K562 (cell line): ENCODE data around the gene PPM1H. TPM values are rescaled to one million over a fixed set of nuclear protein-coding genes. Genes with fewer than 3 reads are reported as not detected.

Source experiments
- BCL6 ChIP-seq: fragments of 250-450 bp; sonication (Bioruptor Pico); IDR thresholded peaks from 2 replicates; pipeline ENCODE4 v1.4.0; 2020
- CBX3 ChIP-seq, 2 experiments: IDR thresholded peaks; 1 replicate in 1 of 2; 2 replicates in 1 of 2; pipeline ENCODE4 v1.6.1; 2012; ENCODE audit warnings: inconsistent platforms in 2 of 2, low read length in 2 of 2, borderline replicate concordance in 1 of 2, control low read depth in 1 of 2
- CREB3L1 ChIP-seq: fragments of 450-650 bp; IDR thresholded peaks from 2 replicates; pipeline ENCODE4 v1.6.1; 2014; ENCODE audit warnings: low read depth, mild to moderate bottlenecking, moderate library complexity, borderline replicate concordance
- E2F3 ChIP-seq: fragments of 250-450 bp; sonication (Bioruptor Pico); IDR thresholded peaks from 2 replicates; pipeline ENCODE4 v1.4.0; 2020; ENCODE audit warnings: mild to moderate bottlenecking
- EP300 ChIP-seq: IDR thresholded peaks from 2 replicates; pipeline ENCODE4 v1.6.1; 2012; ENCODE audit warnings: low read length, improper control_type of control experiment
- FOSL1 ChIP-seq: fragments of 200-800 bp; sonication (Bioruptor generic); conservative IDR thresholded peaks from 2 replicates; pipeline ENCODE4 v1.6.1; 2016; ENCODE audit warnings: missing genetic modification characterization, missing compliant biosample characterization
- FOXO4 ChIP-seq: fragments of 450-650 bp; formaldehyde crosslinking; IDR thresholded peaks from 2 replicates; pipeline ENCODE4 v1.4.0; 2020; ENCODE audit warnings: mild to moderate bottlenecking, moderate library complexity
- KAT7 ChIP-seq: sonication (generic); formaldehyde crosslinking; IDR thresholded peaks from 2 replicates; pipeline ENCODE4 v1.8.0; 2022; ENCODE audit warnings: missing genetic modification reagents, mild to moderate bottlenecking, borderline replicate concordance
- LCOR ChIP-seq: sonication (generic); formaldehyde crosslinking; IDR thresholded peaks from 2 replicates; pipeline ENCODE4 v1.8.0; 2022; ENCODE audit warnings: mild to moderate bottlenecking, missing genetic modification reagents
- MAFF ChIP-seq: IDR thresholded peaks from 2 replicates; pipeline ENCODE4 v1.6.1; 2012; ENCODE audit warnings: low read length, improper control_type of control experiment
- NFYB ChIP-seq: IDR thresholded peaks from 2 replicates; pipeline ENCODE4 v1.6.1; 2011; ENCODE audit warnings: mild to moderate bottlenecking, moderate library complexity; ENCODE audit not compliant: insufficient read length; ENCODE audit errors: extremely low read depth
- NKRF ChIP-seq: fragments of 450-650 bp; IDR thresholded peaks from 2 replicates; pipeline ENCODE4 v1.6.1; 2016; ENCODE audit warnings: borderline replicate concordance
- NR2C1 ChIP-seq, 2 experiments: fragments of 450-650 bp; IDR thresholded peaks; 2 replicates each; pipeline ENCODE4 v1.6.1; 2017; ENCODE audit warnings: mild to moderate bottlenecking in 2 of 2, antibody characterized with exemption in 1 of 2, inconsistent platforms in 1 of 2, missing compliant biosample characterization in 1 of 2, missing genetic modification characterization in 1 of 2
- RCOR1 ChIP-seq, 2 experiments: IDR thresholded peaks; 2 replicates each; pipeline ENCODE4 v1.6.1; 2012; ENCODE audit warnings: low read depth in 2 of 2, low read length in 2 of 2, borderline replicate concordance in 1 of 2, improper control_type of control experiment in 1 of 2
- SMAD2 ChIP-seq: fragments of 150-350 bp; IDR thresholded peaks from 2 replicates; pipeline ENCODE4 v1.6.1; 2014; ENCODE audit warnings: low read depth, mild to moderate bottlenecking, low read length
- SUPT5H ChIP-seq: fragments of 450-650 bp; IDR thresholded peaks from 2 replicates; pipeline ENCODE4 v1.6.1; 2016
- TEAD4 ChIP-seq, 2 experiments: sonication (generic) in 1 of 2; formaldehyde crosslinking in 1 of 2; IDR thresholded peaks; 2 replicates each; pipeline versions ENCODE4 v1.6.1 to v1.8.0; 2012 to 2022; ENCODE audit warnings: borderline replicate concordance in 1 of 2, inconsistent platforms in 1 of 2, low read length in 1 of 2, mild to moderate bottlenecking in 1 of 2, missing genetic modification reagents in 1 of 2
- THRB ChIP-seq: fragments of 450-650 bp; formaldehyde crosslinking; conservative IDR thresholded peaks from 2 replicates; pipeline ENCODE4 v1.4.0; 2022; ENCODE audit warnings: mild to moderate bottlenecking, missing genetic modification characterization
- XRCC4 ChIP-seq: IDR thresholded peaks from one replicate; pipeline ENCODE4 v1.6.1; 2011; ENCODE audit not compliant: insufficient read depth, insufficient read length; ENCODE audit errors: extremely low read depth
- ZNF12 ChIP-seq: sonication (generic); formaldehyde crosslinking; IDR thresholded peaks from 2 replicates; pipeline ENCODE4 v1.4.0; 2020; ENCODE audit warnings: mild to moderate bottlenecking, missing genetic modification reagents
- ZNF512 ChIP-seq: IDR thresholded peaks from 2 replicates; pipeline ENCODE4 v1.6.1; 2016; ENCODE audit warnings: missing genetic modification characterization, missing compliant biosample characterization
- polyA plus RNA-seq, 8 experiments: library from polyadenylated mRNA; depleted of rRNA in 4 of 8; stranded (reverse) in 5 of 8; unstranded in 3 of 8; fragments of >200 nt; fragmentation: Nextera tagmentation in 2 of 8; fragmentation: Illumina TruSeq in 1 of 8; extraction: Ambion mirVana in 2 of 8; extraction: Trizol in 1 of 8; gene quantifications; 2 replicates each; pipeline versions ENCODE4 v1.2.1 to v1.2.3, GENCODE V29; 2011 to 2014; ENCODE audit warnings: inconsistent platforms in 1 of 8, missing spikeins in 1 of 8
- total RNA-seq, 7 experiments: library from RNA; depleted of rRNA in 6 of 7; stranded (reverse); fragments of >200 nt in 6 of 7; fragmentation: Illumina TruSeq in 2 of 7; extraction: Trizol in 2 of 7; gene quantifications; 2 replicates each; pipeline versions ENCODE4 v1.2.1 to v1.2.3, GENCODE V29; 2011 to 2021; ENCODE audit warnings: low replicate concordance in 1 of 7

Gene PPM1H
- total and polyA plus RNA-seq, 9 of the 15 experiments (the other 6 are each of a cell fraction or from before 2014, with no cell fraction given): 5.3 to 29.3 (median 11.3) TPM

GRCh38 chr12:62760779-62761178, 174.2 kb downstream of the PPM1H start (continued):
- TF ChIP-seq TEAD4 (IDR thresholded peaks at IDR 0.05; ENCODE audit: low read length): peak; percentile 67
- no peak for TF ChIP-seq TEAD4 (CRISPR knock-in tag; IDR thresholded peaks at IDR 0.05; ENCODE audit: borderline replicate concordance)
- TF ChIP-seq RCOR1 (IDR thresholded peaks at IDR 0.05; ENCODE audit: borderline replicate concordance in 1 of 2, low read depth in 2 of 2, low read length in 2 of 2): peak in 1 of 2 experiments; percentile 64; a peak in 1 of 4 replicates
- no peak for TF ChIP-seq BCL6 (CRISPR knock-in tag)
- no peak for TF ChIP-seq ZNF512
- no peak for TF ChIP-seq CBX3 (IDR thresholded peaks at IDR 0.05; ENCODE audit: borderline replicate concordance in 1 of 2, low read length in 2 of 2)
- TF ChIP-seq LCOR: no peak
- no peak for TF ChIP-seq CREB3L1
- TF ChIP-seq KAT7 (CRISPR knock-in tag): no peak
- TF ChIP-seq ZNF12 (CRISPR knock-in tag): no peak
- no peak for TF ChIP-seq NKRF
- no peak for TF ChIP-seq E2F3 (CRISPR knock-in tag)
- no peak for TF ChIP-seq THRB (CRISPR knock-in tag)
- no peak for TF ChIP-seq XRCC4
- no peak for TF ChIP-seq FOXO4 (CRISPR knock-in tag)
- peak; percentile 36; the same call in 1 of the 2 replicates for TF ChIP-seq FOSL1 (tag)
- no peak for TF ChIP-seq SUPT5H
- no peak for TF ChIP-seq SMAD2
- no peak for TF ChIP-seq NR2C1 (IDR thresholded peaks at IDR 0.05)
- no peak for TF ChIP-seq NR2C1 (tag; IDR thresholded peaks at IDR 0.05)
- TF ChIP-seq MAFF: no peak
- peak; percentile 26 for TF ChIP-seq EP300
- no peak for TF ChIP-seq NFYB
